IMR-90 (cell line): ENCODE data around the gene JMJD1C. TPM values are rescaled to one million over a fixed set of nuclear protein-coding genes. Genes with fewer than 3 reads are reported as not detected.

Experiments used
- ATAC-seq: fragments of 200-7000 bp; cut with Tn5 transposase; 2 replicates; pipeline ENCODE4 v1.9.1; 2020; ENCODE audit warnings: low read depth, mild to moderate bottlenecking, moderate library complexity
- BruUV-seq: library from RNA; stranded (reverse); fragments of 400-500 nt; replicated peaks from 2 replicates; lab custom pipeline; 2021; lab: Mats Ljungman, UMichigan
- CTCF ChIA-PET: fragments of 300-600 bp; formaldehyde crosslinking; extraction: SDS; loops from one replicate; lab custom pipeline; 2021; ENCODE audit warnings: antibody characterized with exemption; lab: Yijun Ruan, JAX
- POLR2A ChIA-PET: fragments of 300-600 bp; sonication (Branson Sonifier 250); formaldehyde crosslinking; loops from one replicate; lab custom pipeline; 2022; ENCODE audit warnings: antibody characterized with exemption; ENCODE audit not compliant: unreplicated experiment; lab: Charles Lee
- DNase-seq: peaks from one replicate; pipeline ENCODE4 v3.0.0; 2013
- H2AFZ ChIP-seq: replicated peaks from 2 replicates; pipeline ENCODE3; 2013; ENCODE audit warnings: low read length, mild to moderate bottlenecking; ENCODE audit not compliant: poor library complexity
- H2AK5ac ChIP-seq: 2 replicates; pipeline ENCODE4 v1.6.1; 2013; ENCODE audit warnings: low read depth, low read length, inconsistent platforms
- H2AK9ac ChIP-seq: replicated peaks from 2 replicates; pipeline ENCODE3; 2013; ENCODE audit warnings: mild to moderate bottlenecking, low read depth, low read length, moderate library complexity; ENCODE audit not compliant: poor library complexity
- H2BK120ac ChIP-seq: 2 replicates; pipeline ENCODE4 v1.6.1; 2013; ENCODE audit warnings: low read depth, low read length, inconsistent platforms
- H2BK15ac ChIP-seq: 3 replicates; pipeline ENCODE4 v1.6.1; 2013; ENCODE audit warnings: low read depth, low read length, inconsistent platforms
- H2BK20ac ChIP-seq: 2 replicates; pipeline ENCODE4 v1.6.1; 2013; ENCODE audit warnings: low read depth, mild to moderate bottlenecking, inconsistent platforms, low read length, moderate library complexity
- H2BK5ac ChIP-seq: 2 replicates; pipeline ENCODE4 v1.6.1; 2013; ENCODE audit warnings: mild to moderate bottlenecking, low read depth, low read length, inconsistent platforms; ENCODE audit not compliant: poor library complexity, severe bottlenecking
- H3K14ac ChIP-seq: replicated peaks from 2 replicates; pipeline ENCODE4 v1.6.1; 2013; ENCODE audit warnings: low read depth, low read length, inconsistent platforms
- H3K18ac ChIP-seq: 2 replicates; pipeline ENCODE4 v1.6.1; 2013; ENCODE audit warnings: low read depth, low read length, control low read depth
- H3K23ac ChIP-seq: 2 replicates; pipeline ENCODE4 v1.6.1; 2013; ENCODE audit warnings: low read depth, low read length, inconsistent platforms
- H3K27ac ChIP-seq: 2 replicates; pipeline ENCODE4 v1.5.1; 2013; ENCODE audit warnings: mild to moderate bottlenecking, control low read depth, low read length; ENCODE audit not compliant: insufficient read depth
- H3K27me3 ChIP-seq: 2 replicates; pipeline ENCODE4 v1.6.1; 2013; ENCODE audit warnings: low read length; ENCODE audit not compliant: control insufficient read depth, insufficient read depth
- H3K36me3 ChIP-seq: 2 replicates; pipeline ENCODE4 v1.6.1; 2013; ENCODE audit warnings: low read length, mixed read lengths; ENCODE audit not compliant: control insufficient read depth, insufficient read depth
- H3K4ac ChIP-seq: 2 replicates; pipeline ENCODE4 v1.6.1; 2013; ENCODE audit warnings: low read depth, low read length, inconsistent platforms
- H3K4me1 ChIP-seq: 2 replicates; pipeline ENCODE4 v1.6.1; 2013; ENCODE audit warnings: low read length, mixed read lengths; ENCODE audit not compliant: control insufficient read depth, insufficient read depth
- H3K4me2 ChIP-seq: 2 replicates; pipeline ENCODE4 v1.6.1; 2013; ENCODE audit warnings: low read depth, mild to moderate bottlenecking, control low read depth, low read length, moderate library complexity
- H3K4me3 ChIP-seq: 2 replicates; pipeline ENCODE4 v1.5.1; 2013; ENCODE audit warnings: low read depth, mild to moderate bottlenecking, control low read depth, low read length, moderate library complexity; ENCODE audit not compliant: insufficient read depth
- H3K56ac ChIP-seq: 2 replicates; pipeline ENCODE4 v1.6.1; 2013; ENCODE audit warnings: low read length, inconsistent platforms; ENCODE audit not compliant: insufficient read depth; ENCODE audit errors: extremely low read depth
- H3K79me1 ChIP-seq, 2 experiments: 2 replicates each; pipeline ENCODE4 v1.6.1; 2013; ENCODE audit warnings: low read length in 2 of 2, inconsistent platforms in 1 of 2, low read depth in 1 of 2
- H3K9ac ChIP-seq: 2 replicates; pipeline ENCODE4 v1.6.1; 2013; ENCODE audit warnings: low read depth, low read length, control low read depth
- H3K9me1 ChIP-seq: 2 replicates; pipeline ENCODE4 v1.6.1; 2013; ENCODE audit warnings: low read length, inconsistent platforms; ENCODE audit not compliant: insufficient read depth
- H3K9me3 ChIP-seq: 2 replicates; pipeline ENCODE4 v1.6.1; 2013; ENCODE audit warnings: low read length; ENCODE audit not compliant: control insufficient read depth, insufficient read depth
- H4K20me1 ChIP-seq: 2 replicates; pipeline ENCODE4 v1.6.1; 2013; ENCODE audit warnings: low read length, inconsistent platforms; ENCODE audit not compliant: insufficient read depth
- H4K5ac ChIP-seq: 2 replicates; pipeline ENCODE4 v1.6.1; 2013; ENCODE audit warnings: mild to moderate bottlenecking, low read depth, low read length, control low read depth
- H4K8ac ChIP-seq, 2 experiments: 2 replicates each; pipeline ENCODE4 v1.6.1; 2013; ENCODE audit warnings: low read depth in 2 of 2, low read length in 2 of 2, control low read depth in 1 of 2, inconsistent platforms in 1 of 2
- H4K91ac ChIP-seq: 2 replicates; pipeline ENCODE4 v1.6.1; 2013; ENCODE audit warnings: low read depth, low read length, inconsistent platforms; ENCODE audit not compliant: insufficient read depth
- CHD1 ChIP-seq: IDR thresholded peaks from 2 replicates; pipeline ENCODE4 v1.6.1; 2012; ENCODE audit warnings: low read depth, low read length, improper control_type of control experiment
- CTCF ChIP-seq: conservative IDR thresholded peaks from 2 replicates; pipeline ENCODE4 v1.5.1; 2012; ENCODE audit warnings: mild to moderate bottlenecking, low read depth, low read length, improper control_type of control experiment
- ELK1 ChIP-seq: fragments of 150-350 bp; IDR thresholded peaks from 2 replicates; pipeline ENCODE4 v1.6.1; 2016; ENCODE audit warnings: low read depth, mild to moderate bottlenecking, low read length, moderate library complexity, borderline replicate concordance
- FOS ChIP-seq: fragments of 150-350 bp; IDR thresholded peaks from 2 replicates; pipeline ENCODE4 v1.6.1; 2016; ENCODE audit warnings: low read depth, low read length
- POLR2A ChIP-seq: IDR thresholded peaks from 2 replicates; pipeline ENCODE4 v1.6.1; 2012; ENCODE audit warnings: mild to moderate bottlenecking, low read depth, low read length
- RCOR1 ChIP-seq: IDR thresholded peaks from 2 replicates; pipeline ENCODE4 v1.6.1; 2012; ENCODE audit warnings: mild to moderate bottlenecking, low read length, improper control_type of control experiment; ENCODE audit not compliant: insufficient replicate concordance
- RFX5 ChIP-seq: IDR thresholded peaks from 2 replicates; pipeline ENCODE4 v1.8.0; 2012; ENCODE audit warnings: low read depth, mild to moderate bottlenecking, low read length, moderate library complexity
- whole genome bisulfite sequencing, 2 experiments: methylation state at CpG; one replicate each; pipeline versions ENCODE4 v1.1.5 to v1.1.7; 2013; ENCODE audit warnings: missing lambda C conversion rate in 2 of 2; ENCODE audit not compliant: insufficient read length in 1 of 2; ENCODE audit errors: extremely low coverage in 2 of 2; 5-methylcytosine and 5-hydroxymethylcytosine counted together
- dilution Hi-C: fragments of 300-500 bp; cut with HindIII; formaldehyde crosslinking; loops from one replicate; pipeline ENCODE4 v1.14.3; 2018; ENCODE audit warnings: low sequenced_read_pairs; ENCODE audit not compliant: unreplicated experiment
- in situ Hi-C: fragments of 300-500 bp; cut with MboI; formaldehyde crosslinking; loops from 3 replicates; pipeline ENCODE4 v1.14.3; 2019; ENCODE audit warnings: low sequenced_read_pairs, inconsistent platforms, mixed read lengths
- intact Hi-C: fragments of 100-400 bp; cut with micrococcal nuclease; formaldehyde crosslinking; loops from 2 replicates; pipeline ENCODE4 v1.10.0; 2022
- polyA plus RNA-seq, 3 experiments: library from polyadenylated mRNA; depleted of rRNA; stranded (reverse); fragments of >200 nt; gene quantifications; 2 replicates each; pipeline ENCODE4 v1.2.3, GENCODE V29; 2012; ENCODE audit warnings: low replicate concordance in 1 of 3
- total RNA-seq: library from RNA; depleted of rRNA; stranded (reverse); fragments of >200 nt; gene quantifications from 2 replicates; pipeline ENCODE4 v1.2.3, GENCODE V29; 2012

Gene JMJD1C
- total and polyA plus RNA-seq, 2 of the 4 experiments (the other 2 are of a cell fraction): 15.6 to 96.8 TPM

DNA sequence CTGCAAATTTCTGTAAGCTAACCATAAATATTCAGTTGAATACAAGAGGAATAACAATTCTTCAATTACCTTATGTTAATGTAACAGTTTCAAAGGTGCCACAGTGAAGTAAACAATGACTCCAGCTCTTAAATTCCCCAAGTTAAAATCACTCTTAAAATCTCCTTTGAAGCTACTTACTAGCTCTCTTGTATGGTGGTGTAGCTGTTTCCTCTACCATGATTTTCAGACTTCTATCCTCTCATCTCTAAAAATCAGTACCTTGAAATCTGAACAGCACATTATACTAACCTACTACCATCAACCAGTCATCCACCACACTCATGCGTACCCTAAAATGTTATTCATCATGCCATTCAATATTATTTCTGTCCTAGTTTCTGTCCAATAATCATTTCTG, 29.6 kb downstream of the JMJD1C start:
- WGBS, 2 experiments: 100% methylated on average over 1 of the region's 1 CpG; no CpG with 5 or more reads in 1 of the 2 experiments
- no TSS peak for BruUV-seq

More for the DNA sequence above, 29.6 kb downstream of the JMJD1C start:
- TF ChIP-seq FOS (no peak), ELK1 (no peak), POLR2A (no peak), CHD1 (no peak), RCOR1 (no peak), CTCF (no peak), RFX5 (no peak)
- Histone ChIP-seq H3K27me3 (no peaks in the 10 kb centered on the region), H3K14ac (no peak overlapping the region), H2BK20ac (no peak overlapping the region), H4K8ac (no peak overlapping the region), H3K4me1 (peaks cover 13% of the 10 kb centered on the region), H3K9me3 (no peaks in the 10 kb centered on the region), H2BK5ac (no peak overlapping the region), H3K9ac (no peak overlapping the region), H3K56ac (no peak overlapping the region), H3K36me3 (no peaks in the 10 kb centered on the region), H3K18ac (no peak overlapping the region), H3K79me1 (peaks cover 18 to 68% of the 10 kb centered on the region in 2 experiments), H2BK15ac (no peak overlapping the region), H3K23ac (no peak overlapping the region), H3K9me1 (peaks cover 4% of the 10 kb centered on the region), H4K5ac (no peak overlapping the region), H3K4me3 (no peak overlapping the region), H2AK5ac (no peak overlapping the region), H3K27ac (no peak overlapping the region), H4K20me1 (peaks cover 55% of the 10 kb centered on the region), H2AK9ac (no peak overlapping the region), H3K4ac (no peak overlapping the region), H3K4me2 (no peak overlapping the region), H2BK120ac (no peak overlapping the region), H2AFZ (no peak overlapping the region), H4K91ac (no peak overlapping the region)
- dilution Hi-C loops (no loop called here), in situ Hi-C loops (no loop called here), intact Hi-C loops (no loop called here)
- ATAC-seq (no peak), DNase-seq (no peak)
- CTCF ChIA-PET: interaction anchor here (0.5 kb wide), 1 partner anchor 32 kb away, joined by 4 read pairs; no protein-coding TSS in a partner anchor
- POLR2A ChIA-PET: interaction anchor here (0.7 kb wide), 1 partner anchor 8 kb away, joined by 3 read pairs; no protein-coding TSS in a partner anchor
